Inflammatory macrophage (primary cell): ENCODE data around the gene PPP6R2.
"Not testable (repeated sequence)": the region's sequence is repeated elsewhere in the genome, so short reads cannot be mapped to it uniquely, and the experiment has no call there.

Experiments used
- DNase-seq, 2 donors: peaks; one replicate each; pipeline ENCODE4 v3.0.0-alpha.2; 2020 to 2022

The PPP6R2 gene

GRCh38 chr22:50401907-50402306 lies 58.8 kb downstream of the PPP6R2 start:
- DNase-seq, result no peak

GRCh38 chr22:50403701-50404101 lies 60.6 kb downstream of the PPP6R2 start:
- DNase-seq, result peak; percentile 64 to 71

- no peak for DNase-seq
Measured at GRCh38 chr22:50406416-50407170, 63.5 kb downstream of the PPP6R2 start.

- DNase-seq, result no peak
Measured at GRCh38 chr22:50408311-50408710, 65.2 kb downstream of the PPP6R2 start.

GRCh38 chr22:50408954-50409353 lies 65.8 kb downstream of the PPP6R2 start:
- DNase-seq, result not testable (repeated sequence)

GRCh38 chr22:50414476-50415248 lies 71.5 kb downstream of the PPP6R2 start:
- DNase-seq, result no peak

GRCh38 chr22:50415426-50415825 lies 72.3 kb downstream of the PPP6R2 start:
- no peak for DNase-seq

- DNase-seq, result peak; percentile 29 to 61
Measured at GRCh38 chr22:50416996-50417395, 73.9 kb downstream of the PPP6R2 start.

- DNase-seq, result peak; percentile 64 to 73
Measured at GRCh38 chr22:50417411-50418210, 74.5 kb downstream of the PPP6R2 start.

GRCh38 chr22:50418624-50419023 lies 75.5 kb downstream of the PPP6R2 start:
- DNase-seq, result no peak

GRCh38 chr22:50419116-50419515 lies 76.0 kb downstream of the PPP6R2 start:
- DNase-seq, result no peak

- DNase-seq, result no peak
Measured at GRCh38 chr22:50420015-50420414, 76.9 kb downstream of the PPP6R2 start.

- DNase-seq, result no peak
Measured at GRCh38 chr22:50420581-50420980, 77.5 kb downstream of the PPP6R2 start.

- no peak for DNase-seq
Measured at GRCh38 chr22:50422046-50422445, 78.9 kb downstream of the PPP6R2 start.

GRCh38 chr22:50422961-50423815 lies 80.1 kb downstream of the PPP6R2 start:
- no peak for DNase-seq

GRCh38 chr22:50423956-50424355 lies 80.8 kb downstream of the PPP6R2 start:
- no peak for DNase-seq

GRCh38 chr22:50425179-50425916 lies 82.2 kb downstream of the PPP6R2 start:
- DNase-seq, result no peak

- no peak for DNase-seq
Measured at GRCh38 chr22:50432131-50432876, 89.2 kb downstream of the PPP6R2 start.

GRCh38 chr22:50432877-50433510 lies 89.9 kb downstream of the PPP6R2 start:
- not testable (repeated sequence) for DNase-seq

- no peak for DNase-seq
Measured at GRCh38 chr22:50434849-50435248, 91.7 kb downstream of the PPP6R2 start.
